COLO829 (cell line): Measurements from ENCODE around the gene SNRNP40.
"Not testable (repeated sequence)": the region's sequence is repeated elsewhere in the genome, so short reads cannot be mapped to it uniquely, and the experiment has no call there.

Experiments used
- DNase-seq: peaks from one replicate; pipeline ENCODE4 v3.0.0; 2012; ENCODE audit warnings: low spot score

Gene SNRNP40

GRCh38 chr1:31282426-31282825 is 14.2 kb downstream of the SNRNP40 start:
- DNase-seq = not testable (repeated sequence)

GRCh38 chr1:31273619-31274018 is 23.0 kb downstream of the SNRNP40 start:
- no peak for DNase-seq

GRCh38 chr1:31272369-31272768 is 24.2 kb downstream of the SNRNP40 start:
- DNase-seq = no peak

- DNase-seq = no peak
These were observed 30.0 kb downstream of the SNRNP40 start for GRCh38 chr1:31266547-31266946.

GRCh38 chr1:31264790-31265386 is 31.7 kb downstream of the SNRNP40 start:
- no peak for DNase-seq

- DNase-seq = no peak
These were observed 33.2 kb downstream of the SNRNP40 start for GRCh38 chr1:31263408-31263807.

GRCh38 chr1:31262393-31262792 is 34.2 kb downstream of the SNRNP40 start:
- not testable (repeated sequence) for DNase-seq

- no peak for DNase-seq
These were observed 34.7 kb downstream of the SNRNP40 start for GRCh38 chr1:31261916-31262315.

GRCh38 chr1:31259746-31260145 is 36.8 kb downstream of the SNRNP40 start:
- DNase-seq = no peak

- no peak for DNase-seq
These were observed 38.0 kb downstream of the SNRNP40 start for GRCh38 chr1:31258581-31258980.

GRCh38 chr1:31257213-31257612 is 39.4 kb downstream of the SNRNP40 start:
- DNase-seq = no peak

GRCh38 chr1:31249854-31250253 is 46.7 kb downstream of the SNRNP40 start:
- no peak for DNase-seq

- DNase-seq = no peak
These were observed 48.3 kb downstream of the SNRNP40 start for GRCh38 chr1:31248276-31248675.

- no peak for DNase-seq
These were observed 52.3 kb downstream of the SNRNP40 start for GRCh38 chr1:31244326-31244725.

- DNase-seq = no peak
These were observed 52.9 kb downstream of the SNRNP40 start for GRCh38 chr1:31243501-31244286.

GRCh38 chr1:31241321-31241720 is 55.3 kb downstream of the SNRNP40 start:
- DNase-seq = no peak

- DNase-seq = no peak
These were observed 56.8 kb downstream of the SNRNP40 start, which contains the start of gene NKAIN1 for GRCh38 chr1:31239653-31240241. Gene NKAIN1, minus strand, starts transcription at chr1:31239887. Its CDS starts 340 bp downstream, at chr1:31239547.

GRCh38 chr1:31238986-31239613 is 57.5 kb downstream of the SNRNP40 start:
- DNase-seq = no peak

- DNase-seq = no peak
These were observed 58.0 kb downstream of the SNRNP40 start for GRCh38 chr1:31238612-31238985.

GRCh38 chr1:31234870-31235269 is 61.7 kb downstream of the SNRNP40 start:
- no peak for DNase-seq

GRCh38 chr1:31234123-31234708 is 62.4 kb downstream of the SNRNP40 start:
- no peak for DNase-seq

- no peak for DNase-seq
These were observed 63.9 kb downstream of the SNRNP40 start for GRCh38 chr1:31232689-31233088.
